ENCODE results near the gene TRIM75.
"Not testable (repeated sequence)": the region's sequence is repeated elsewhere in the genome, so short reads cannot be mapped to it uniquely, and the experiment has no call there.

The TRIM75 gene

GRCh38 chr4:165052627-165053026 is 1.0 kb upstream of the TRIM75 start:
- no peak for TF ChIP-seq CTCF (IDR thresholded peaks at IDR 0.05; ENCODE audit: extremely low read depth, missing control alignments)
- no peak for DNase-seq (ENCODE audit: low spot score)

GRCh38 chr4:165055601-165056000 is 1.9 kb downstream of the TRIM75 start:
- no peak for DNase-seq (ENCODE audit: low spot score)
- no peak for TF ChIP-seq CTCF (IDR thresholded peaks at IDR 0.05; ENCODE audit: extremely low read depth, missing control alignments)

GRCh38 chr4:165058666-165059065 is 5.0 kb downstream of the TRIM75 start:
- no peak for TF ChIP-seq CTCF (IDR thresholded peaks at IDR 0.05; ENCODE audit: extremely low read depth, missing control alignments)
- DNase-seq (ENCODE audit: low spot score): no peak

GRCh38 chr4:165059386-165059785 is 5.7 kb downstream of the TRIM75 start:
- no peak for TF ChIP-seq CTCF (IDR thresholded peaks at IDR 0.05; ENCODE audit: extremely low read depth, missing control alignments)
- DNase-seq (ENCODE audit: low spot score): no peak

GRCh38 chr4:165060938-165061337 is 7.3 kb downstream of the TRIM75 start:
- TF ChIP-seq CTCF (IDR thresholded peaks at IDR 0.05; ENCODE audit: extremely low read depth, missing control alignments): no peak
- DNase-seq (ENCODE audit: low spot score): no peak

- DNase-seq (ENCODE audit: low spot score): no peak
- no peak for TF ChIP-seq CTCF (IDR thresholded peaks at IDR 0.05; ENCODE audit: extremely low read depth, missing control alignments)
Observed at GRCh38 chr4:165070560-165070959, 16.9 kb downstream of the TRIM75 start.

- not testable (repeated sequence) for DNase-seq (ENCODE audit: low spot score)
Observed at GRCh38 chr4:165073346-165073745, 19.7 kb downstream of the TRIM75 start.

- no peak for DNase-seq (ENCODE audit: low spot score)
- no peak for TF ChIP-seq CTCF (IDR thresholded peaks at IDR 0.05; ENCODE audit: extremely low read depth, missing control alignments)
Observed at GRCh38 chr4:165077034-165077578, 23.4 kb downstream of the TRIM75 start.
